Glutamatergic neuron (in vitro differentiated cells): ENCODE data around the gene CCRL2. TPM values are rescaled to one million over a fixed set of nuclear protein-coding genes. Genes with fewer than 3 reads are reported as not detected.
"Not testable (repeated sequence)": the region's sequence is repeated elsewhere in the genome, so short reads cannot be mapped to it uniquely, and the experiment has no call there.

Experiments used
- DNase-seq: peaks from one replicate; pipeline ENCODE4 v3.0.0; 2022
- H3K27ac Mint-ChIP-seq: one replicate; pipeline ENCODE4 v1.8.0; 2020; ENCODE audit warnings: mild to moderate bottlenecking, mixed read lengths, inconsistent platforms; ENCODE audit not compliant: unreplicated experiment
- H3K27me3 Mint-ChIP-seq: one replicate; pipeline ENCODE4 v1.8.0; 2020; ENCODE audit warnings: mild to moderate bottlenecking, moderate library complexity, mixed read lengths, inconsistent platforms; ENCODE audit not compliant: unreplicated experiment
- H3K36me3 Mint-ChIP-seq: one replicate; pipeline ENCODE4 v1.8.0; 2020; ENCODE audit warnings: mild to moderate bottlenecking, mixed read lengths, inconsistent platforms; ENCODE audit not compliant: unreplicated experiment
- H3K4me1 Mint-ChIP-seq: one replicate; pipeline ENCODE4 v1.8.0; 2020; ENCODE audit warnings: mild to moderate bottlenecking, low read depth, mixed read lengths, inconsistent platforms; ENCODE audit not compliant: unreplicated experiment
- H3K4me3 Mint-ChIP-seq: one replicate; pipeline ENCODE4 v1.8.0; 2020; ENCODE audit warnings: mild to moderate bottlenecking, mixed read lengths, inconsistent platforms; ENCODE audit not compliant: unreplicated experiment
- H3K9me3 Mint-ChIP-seq: one replicate; pipeline ENCODE4 v1.8.0; 2020; ENCODE audit warnings: mild to moderate bottlenecking, moderate library complexity, mixed read lengths, inconsistent platforms; ENCODE audit not compliant: unreplicated experiment
- CTCF ChIP-seq: fragments of 200-600 bp; sonication (generic); IDR thresholded peaks from one replicate; pipeline ENCODE4 v1.5.0; 2021; ENCODE audit not compliant: partially characterized antibody, unreplicated experiment
- total RNA-seq: library from RNA; stranded (reverse); fragmentation: NEBNext Ultra II Directional; extraction: Animal tissue kit (Norgen Biotek cat#: 25700); gene quantifications from one replicate; pipeline ENCODE4 v1.2.1, GENCODE V29; 2021; ENCODE audit not compliant: unreplicated experiment

The CCRL2 gene
- total RNA-seq, 1 donor from 2014 or later, result not detected

DNA sequence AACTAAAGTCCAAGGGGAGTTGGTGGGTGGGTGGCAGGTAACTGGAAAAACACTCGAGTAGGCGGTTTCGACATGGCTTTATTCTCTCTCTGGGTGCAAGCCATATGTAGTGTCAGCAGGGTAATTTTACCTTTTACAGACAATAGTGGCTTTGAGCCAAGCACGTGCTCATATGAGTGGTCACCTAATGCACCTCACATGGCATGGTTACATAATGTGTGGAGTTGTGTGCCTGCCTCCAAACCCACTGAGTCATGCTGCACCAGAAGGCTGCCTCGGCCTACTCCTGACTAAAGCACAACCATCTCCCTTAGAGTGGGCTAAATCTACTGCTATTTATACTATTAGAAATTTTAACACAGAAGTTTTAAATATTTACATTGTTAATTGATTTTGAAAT lies 16.5 kb downstream of the CCRL2 start:
- Mint-ChIP-seq H3K4me1 (peaks cover 6% of the 10 kb centered on the region), H3K27ac (no peak overlapping the region), H3K36me3 (no peaks in the 10 kb centered on the region), H3K27me3 (peaks cover 5% of the 10 kb centered on the region), H3K4me3 (no peak overlapping the region), H3K9me3 (no peaks in the 10 kb centered on the region)
- TF ChIP-seq CTCF, result no peak
- no peak for DNase-seq

DNA sequence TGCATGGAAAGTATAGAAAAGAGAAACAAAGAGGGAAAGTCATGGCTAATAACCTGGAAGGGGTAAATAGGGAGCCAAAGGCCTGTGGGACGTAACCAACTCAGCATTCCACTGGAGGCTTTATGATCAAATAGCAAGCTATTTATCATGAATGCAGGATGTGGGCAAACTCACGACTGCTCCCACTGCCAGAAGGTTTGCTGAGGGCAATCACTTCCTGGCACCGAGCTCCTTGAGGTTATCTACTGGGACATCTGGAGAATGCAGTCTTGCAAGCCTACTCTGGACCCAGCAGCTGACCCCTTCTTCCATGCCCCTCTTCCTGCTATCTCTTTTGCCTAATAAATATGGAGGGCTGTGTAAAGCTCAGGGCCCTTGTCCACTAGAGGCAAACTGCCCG lies 19.4 kb downstream of the CCRL2 start:
- H3K4me1 Mint-ChIP-seq, H3K27ac Mint-ChIP-seq, DNase-seq, H3K36me3 Mint-ChIP-seq, H3K4me3 Mint-ChIP-seq, H3K27me3 Mint-ChIP-seq, H3K9me3 Mint-ChIP-seq: not testable (repeated sequence)

- H3K27ac Mint-ChIP-seq, DNase-seq, H3K4me3 Mint-ChIP-seq: not testable (repeated sequence)
These were observed 20.3 kb downstream of the CCRL2 start for GRCh38 chr3:46427404-46427803.

GRCh38 chr3:46427916-46428833 lies 21.1 kb downstream of the CCRL2 start:
- H3K36me3 Mint-ChIP-seq, result peaks cover 4% of the 10 kb centered on the region
- H3K4me3 Mint-ChIP-seq, result no peak overlapping the region
- H3K4me1 Mint-ChIP-seq, result peaks cover 4% of the 10 kb centered on the region
- DNase-seq, result no peak
- no peak for TF ChIP-seq CTCF
- peaks cover 4% of the 10 kb centered on the region for H3K27me3 Mint-ChIP-seq
- no peak overlapping the region for H3K27ac Mint-ChIP-seq
- peaks cover 3% of the 10 kb centered on the region for H3K9me3 Mint-ChIP-seq

More at GRCh38 chr3:46427404-46427803, 20.3 kb downstream of the CCRL2 start:
- not testable (repeated sequence) for H3K4me1 Mint-ChIP-seq, H3K27me3 Mint-ChIP-seq, H3K36me3 Mint-ChIP-seq, H3K9me3 Mint-ChIP-seq

DNA sequence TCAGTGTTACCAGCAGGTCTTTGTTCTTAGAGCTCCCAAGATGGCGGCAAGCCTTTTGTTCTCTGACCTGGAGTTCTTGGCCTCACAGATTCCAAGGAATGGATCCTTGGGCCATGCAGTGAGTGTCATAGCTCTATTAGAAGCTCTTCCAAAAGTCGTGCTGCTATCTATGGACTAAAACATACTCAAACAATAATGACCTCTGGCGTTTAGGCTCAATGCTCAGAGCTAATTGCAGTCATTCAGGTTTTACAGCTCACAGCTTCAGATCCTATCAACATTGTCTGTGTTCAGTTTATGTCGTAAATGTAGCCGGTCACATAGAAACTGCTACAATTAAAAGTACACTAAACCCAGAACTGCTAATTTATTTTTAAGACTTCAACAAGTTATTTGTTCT lies 22.2 kb downstream of the CCRL2 start:
- no peak for TF ChIP-seq CTCF
- Mint-ChIP-seq H3K27me3 (peaks cover 2% of the 10 kb centered on the region), H3K9me3 (peaks cover 3% of the 10 kb centered on the region), H3K36me3 (peaks cover 4% of the 10 kb centered on the region), H3K27ac (no peak overlapping the region), H3K4me1 (no peaks in the 10 kb centered on the region), H3K4me3 (no peak overlapping the region)
- DNase-seq, result no peak

- peak overlapping the region; percentile 4 for H3K4me3 Mint-ChIP-seq
- no peaks in the 10 kb centered on the region for H3K4me1 Mint-ChIP-seq
- H3K27me3 Mint-ChIP-seq, result peaks cover 2% of the 10 kb centered on the region
- TF ChIP-seq CTCF, result no peak
- H3K9me3 Mint-ChIP-seq, result peaks cover 3% of the 10 kb centered on the region
- peaks cover 4% of the 10 kb centered on the region for H3K36me3 Mint-ChIP-seq
- no peak for DNase-seq
- H3K27ac Mint-ChIP-seq, result no peak overlapping the region
These were observed 22.6 kb downstream of the CCRL2 start for GRCh38 chr3:46429671-46430070.

DNA sequence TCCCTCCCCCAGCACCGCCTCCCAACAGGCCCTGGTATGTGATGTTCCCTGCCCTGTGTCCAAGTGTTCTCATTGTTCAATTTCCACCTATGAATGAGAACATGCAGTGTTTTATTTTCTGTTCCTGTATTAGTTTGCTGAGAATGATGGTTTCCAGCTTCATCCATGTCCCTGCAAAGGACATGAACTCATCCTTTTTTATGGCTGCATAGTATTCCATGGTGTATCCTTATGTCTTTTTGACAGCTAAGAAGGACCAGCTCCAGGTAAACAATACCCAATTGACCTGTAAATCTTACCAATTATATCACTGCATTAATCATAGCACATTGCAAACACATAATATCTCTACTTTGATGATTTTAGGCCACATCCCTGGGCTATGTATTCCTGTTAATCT lies 23.8 kb downstream of the CCRL2 start:
- H3K4me3 Mint-ChIP-seq, H3K9me3 Mint-ChIP-seq, DNase-seq, H3K36me3 Mint-ChIP-seq, H3K27me3 Mint-ChIP-seq, H3K27ac Mint-ChIP-seq, H3K4me1 Mint-ChIP-seq: not testable (repeated sequence)

- not testable (repeated sequence) for H3K9me3 Mint-ChIP-seq, H3K4me1 Mint-ChIP-seq, DNase-seq, H3K36me3 Mint-ChIP-seq, H3K27ac Mint-ChIP-seq, H3K27me3 Mint-ChIP-seq, H3K4me3 Mint-ChIP-seq
These were observed 24.8 kb downstream of the CCRL2 start for GRCh38 chr3:46431905-46432304.
